GM21447 (cell line): ENCODE data around the gene RPS15.

Experiments used
- ATAC-seq: cut with Tn5 transposase; IDR thresholded peaks from one replicate; pipeline ENCODE4 v1.9.1; 2021; ENCODE audit not compliant: unreplicated experiment

Gene RPS15

GRCh38 chr19:1481893-1482360 lies 43.7 kb downstream of the RPS15 start:
- ATAC-seq, result no peak

- ATAC-seq, result no peak
Observed at GRCh38 chr19:1482361-1483130, 44.4 kb downstream of the RPS15 start.

- no peak for ATAC-seq
Observed at GRCh38 chr19:1483131-1483978, 45.2 kb downstream of the RPS15 start.

- ATAC-seq, result no peak
Observed at GRCh38 chr19:1483979-1484428, 45.8 kb downstream of the RPS15 start.

GRCh38 chr19:1486720-1487575 lies 48.8 kb downstream of the RPS15 start:
- no peak for ATAC-seq

GRCh38 chr19:1487576-1488281 lies 49.5 kb downstream of the RPS15 start:
- no peak for ATAC-seq

DNA sequence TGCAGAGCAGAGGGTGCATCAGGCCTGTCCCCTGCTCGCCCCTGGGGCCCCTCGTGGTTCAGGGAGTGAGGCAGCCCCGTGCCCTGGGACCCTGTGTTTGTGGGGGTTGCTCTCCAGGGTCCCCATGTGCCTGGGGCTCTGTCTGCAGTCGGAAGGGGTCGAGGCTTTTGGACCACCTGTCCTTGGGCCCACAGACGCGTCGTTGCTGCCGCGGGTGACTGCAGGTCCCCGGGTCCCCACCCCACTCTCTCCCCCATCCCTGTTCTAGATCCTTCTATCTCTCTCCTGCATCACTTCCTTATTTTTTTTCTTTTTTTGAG lies 50.0 kb downstream of the RPS15 start:
- ATAC-seq, result no peak

DNA sequence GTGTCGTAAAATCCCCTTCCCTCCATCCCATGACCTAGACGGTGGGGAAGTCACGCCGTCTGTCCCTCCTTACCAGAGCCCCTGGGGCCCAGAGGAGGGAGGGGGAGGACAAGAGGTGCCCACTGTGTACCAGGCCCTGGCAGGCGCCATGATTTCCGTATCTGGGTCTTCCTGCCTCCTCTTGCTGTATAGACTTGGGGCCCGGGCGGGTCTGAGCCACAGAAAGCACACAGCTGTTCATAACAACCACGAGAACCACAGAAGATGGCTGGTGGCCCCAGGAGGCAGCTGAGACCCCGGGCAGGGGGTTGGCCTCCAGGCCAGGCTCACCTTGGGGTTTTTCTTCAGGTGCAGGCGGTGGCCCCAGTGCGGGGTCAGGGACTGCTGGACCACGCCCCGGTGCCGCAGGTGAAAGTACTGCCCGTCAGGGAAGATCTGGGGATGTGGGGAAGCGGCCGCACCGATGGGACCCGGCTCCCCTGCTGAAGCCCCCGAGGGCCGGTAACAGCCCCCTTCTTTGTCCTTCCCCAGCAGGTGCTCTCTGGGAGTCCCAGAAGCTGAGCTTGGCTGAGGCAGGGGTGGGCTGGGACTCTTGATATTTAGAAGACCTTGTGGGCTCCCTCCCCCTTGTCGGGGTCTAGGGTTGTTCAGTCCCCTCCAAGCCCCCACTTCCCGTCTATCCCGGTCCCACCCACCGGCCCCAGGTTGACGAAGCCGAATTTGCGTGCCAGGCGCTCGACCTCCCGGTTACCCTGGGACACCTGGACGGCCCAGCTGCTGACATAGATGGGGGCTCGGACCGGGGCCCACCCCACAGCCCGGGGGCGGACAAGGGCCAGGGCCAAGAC lies 51.5 kb downstream of the RPS15 start:
- ATAC-seq, result no peak
